DMS53 treated with DMSO at 0.1 percent for 48 hours (cell line): ENCODE results near the gene CREB3.
A peak's percentile ranks its signal among the peaks of the same experiment; 100 is the strongest.

Experiments
- DNase-seq: peaks from one replicate; lab custom pipeline; 2025; ENCODE audit not compliant: unreplicated experiment; lab: John Stamatoyannopoulos, UW

The CREB3 gene

DNA sequence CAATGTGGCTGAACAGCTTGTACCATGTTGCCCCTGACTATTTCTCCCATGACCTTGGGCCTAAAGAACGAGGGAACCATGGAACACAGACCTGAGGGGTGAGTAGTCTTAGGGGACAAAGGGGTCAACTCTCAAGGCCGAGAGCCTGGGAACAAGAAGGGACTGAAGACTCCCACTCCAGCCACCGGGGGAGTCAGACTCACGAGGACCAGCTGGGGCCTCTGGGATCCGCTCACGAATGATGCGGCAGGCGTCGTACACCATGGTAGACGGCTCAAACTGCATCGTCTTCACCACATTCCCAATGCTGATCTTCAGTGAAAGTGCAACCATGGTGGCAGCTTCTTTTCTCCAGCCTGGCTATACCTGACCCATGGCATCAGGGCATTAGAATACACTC lies 7.1 kb upstream of the CREB3 start:
- no peak for DNase-seq

- no peak for DNase-seq
Measured at GRCh38 chr9:35726931-35727330, 5.5 kb upstream of the CREB3 start.

- no peak for DNase-seq
Measured at GRCh38 chr9:35727676-35728040, 4.8 kb upstream of the CREB3 start.

DNA sequence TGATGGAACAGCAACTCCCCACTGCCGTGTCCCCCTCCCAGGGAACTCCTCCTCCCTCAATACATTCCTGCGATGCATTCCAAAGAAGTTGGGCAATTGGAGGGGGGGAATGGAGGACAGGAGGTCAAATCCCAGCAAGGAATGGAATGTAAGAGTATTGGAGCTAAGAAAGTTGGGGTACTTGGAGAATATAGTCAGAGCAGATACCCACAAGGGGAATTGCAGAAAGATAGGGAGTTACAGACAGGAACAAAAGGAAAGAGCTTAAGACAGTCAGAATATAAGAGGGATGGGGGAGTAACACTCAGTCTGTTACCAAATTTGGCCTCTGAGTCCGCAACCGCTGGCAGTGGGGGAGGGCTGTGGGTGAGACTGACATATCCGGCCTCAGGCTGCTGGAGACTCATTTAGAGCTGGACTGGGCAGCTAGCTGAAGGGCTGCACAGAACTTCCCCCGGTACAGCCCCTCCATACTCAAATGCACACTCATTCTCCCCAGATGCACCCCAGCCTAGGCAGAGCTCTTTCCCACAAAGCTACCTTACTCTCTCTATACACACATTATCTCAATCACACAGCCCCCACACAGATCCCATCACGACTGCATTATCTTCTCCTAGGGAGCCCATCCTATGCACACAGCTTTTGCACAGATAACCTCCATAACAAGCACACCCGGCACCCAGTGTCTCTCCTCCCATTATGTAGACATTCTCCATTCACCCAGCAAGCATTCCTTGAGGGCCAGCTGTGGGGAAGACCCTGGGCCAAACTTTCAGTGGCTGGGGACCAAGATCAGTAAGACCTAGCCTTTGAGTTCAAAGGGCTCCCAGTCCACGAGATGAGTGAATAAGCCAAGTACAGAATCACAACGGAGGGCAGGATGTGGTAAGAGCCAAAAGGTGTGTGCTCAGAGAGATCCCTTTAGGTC lies 4.2 kb upstream of the CREB3 start:
- DNase-seq: no peak

- DNase-seq: no peak
Measured at GRCh38 chr9:35729101-35729500, 3.4 kb upstream of the CREB3 start.

DNA sequence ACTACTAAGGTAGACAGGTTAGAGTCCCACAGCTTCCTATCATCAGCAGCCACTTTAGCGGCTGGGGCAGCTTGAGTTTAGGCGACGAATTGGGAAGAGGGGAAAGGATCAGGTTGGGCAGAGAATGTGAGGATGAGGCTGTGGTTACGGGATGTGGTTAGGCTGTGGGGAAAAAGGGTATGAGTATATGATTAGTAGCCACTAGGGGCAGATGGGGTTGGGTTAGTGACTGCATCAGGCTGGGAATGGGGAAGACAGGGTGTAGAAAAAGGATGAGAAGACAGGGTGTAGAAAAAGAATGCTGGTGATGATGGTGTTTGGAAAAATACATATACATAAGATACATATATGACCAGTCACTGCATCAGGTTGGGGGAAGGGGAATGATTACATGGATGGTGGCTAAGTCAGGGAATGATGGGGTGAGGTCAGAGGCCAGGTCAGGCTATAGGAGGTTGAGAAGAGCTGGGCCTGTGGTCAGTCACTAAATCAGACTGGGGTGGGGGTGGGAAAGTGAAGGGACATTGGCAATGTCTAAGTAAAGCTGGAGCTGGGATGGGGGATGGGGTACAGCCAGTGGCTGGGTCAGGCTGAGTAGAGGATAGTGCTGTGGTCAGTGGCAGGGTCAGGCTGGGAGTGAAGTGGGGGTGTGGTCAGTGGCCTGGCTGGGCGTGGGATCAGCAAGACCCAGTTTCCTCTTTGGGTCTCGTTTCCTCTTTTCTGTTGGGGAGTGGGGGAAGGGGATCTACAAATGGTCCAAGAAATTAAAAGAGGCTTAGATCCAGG lies 2.6 kb upstream of the CREB3 start:
- no peak for DNase-seq

- no peak for DNase-seq
Measured at GRCh38 chr9:35730486-35730854, 2.0 kb upstream of the CREB3 start.

DNA sequence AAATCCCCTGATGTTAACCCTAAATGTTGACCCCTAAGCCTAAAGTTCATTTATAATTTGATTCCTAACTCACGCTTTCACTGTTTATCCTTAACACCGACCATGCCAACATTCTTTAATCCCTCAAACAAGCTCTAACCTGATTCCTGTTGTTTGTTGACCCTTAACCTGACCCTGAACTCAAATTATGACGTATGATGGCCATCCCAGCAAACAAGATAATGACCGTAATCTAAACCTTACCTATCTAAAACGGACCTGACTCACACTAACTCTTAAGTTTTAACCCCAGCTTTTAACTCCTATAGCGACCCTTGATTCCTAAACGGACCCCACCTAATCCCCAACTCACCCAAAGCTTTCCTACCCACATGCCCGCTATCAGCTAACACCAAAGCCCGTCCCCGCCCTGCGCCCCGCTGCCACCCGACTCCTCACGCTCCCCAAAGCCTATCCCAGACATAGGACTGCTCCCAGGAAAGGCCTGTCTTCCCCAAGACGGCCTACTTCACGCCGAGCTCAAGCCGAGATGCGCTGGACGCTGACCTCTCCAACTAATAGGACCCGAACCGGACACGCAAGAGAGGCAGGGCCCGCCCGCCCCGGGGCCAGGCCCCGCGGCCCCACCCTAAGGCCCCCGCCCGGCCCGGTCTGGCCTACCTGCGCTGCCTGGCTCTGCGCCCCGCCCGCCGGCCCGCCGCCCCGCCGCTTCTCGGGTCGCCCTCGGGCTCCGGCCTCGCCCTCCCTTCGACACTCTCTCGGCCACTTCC lies 866 bp upstream of the CREB3 start:
- DNase-seq: no peak

DNA sequence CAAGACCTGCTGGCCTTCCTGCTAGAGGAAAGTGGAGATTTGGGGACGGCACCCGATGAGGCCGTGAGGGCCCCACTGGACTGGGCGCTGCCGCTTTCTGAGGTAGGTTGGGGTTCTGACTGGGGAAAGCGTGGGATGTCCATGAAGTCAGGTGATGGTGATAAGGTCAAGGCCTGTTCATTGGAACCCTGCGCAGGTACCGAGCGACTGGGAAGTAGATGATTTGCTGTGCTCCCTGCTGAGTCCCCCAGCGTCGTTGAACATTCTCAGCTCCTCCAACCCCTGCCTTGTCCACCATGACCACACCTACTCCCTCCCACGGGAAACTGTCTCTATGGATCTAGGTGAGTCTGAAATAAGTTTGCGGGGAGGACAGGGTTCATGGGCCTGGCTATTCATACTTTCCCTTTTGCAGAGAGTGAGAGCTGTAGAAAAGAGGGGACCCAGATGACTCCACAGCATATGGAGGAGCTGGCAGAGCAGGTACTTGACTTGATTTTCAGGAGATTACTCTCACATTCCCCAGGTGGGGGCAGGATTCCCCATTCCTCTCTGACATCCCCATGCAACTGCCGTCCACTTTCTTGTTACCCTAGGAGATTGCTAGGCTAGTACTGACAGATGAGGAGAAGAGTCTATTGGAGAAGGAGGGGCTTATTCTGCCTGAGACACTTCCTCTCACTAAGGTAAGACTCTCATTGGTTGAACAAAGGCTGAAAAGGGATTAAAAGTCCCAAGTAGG lies 505 bp downstream of the CREB3 start:
- peak; percentile 40 for DNase-seq

GRCh38 chr9:35734096-35734495 lies 1.6 kb downstream of the CREB3 start:
- no peak for DNase-seq

DNA sequence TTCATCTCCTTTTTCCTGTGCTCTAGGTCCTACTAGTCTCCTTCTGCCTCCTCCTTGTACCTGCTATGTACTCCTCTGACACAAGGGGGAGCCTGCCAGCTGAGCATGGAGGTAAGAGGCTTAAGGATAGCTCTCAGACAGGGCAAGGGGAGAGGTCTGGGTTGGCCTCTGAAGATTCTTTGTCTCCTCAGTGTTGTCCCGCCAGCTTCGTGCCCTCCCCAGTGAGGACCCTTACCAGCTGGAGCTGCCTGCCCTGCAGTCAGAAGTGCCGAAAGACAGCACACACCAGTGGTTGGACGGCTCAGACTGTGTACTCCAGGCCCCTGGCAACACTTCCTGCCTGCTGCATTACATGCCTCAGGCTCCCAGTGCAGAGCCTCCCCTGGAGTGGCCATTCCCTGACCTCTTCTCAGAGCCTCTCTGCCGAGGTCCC lies 3.8 kb downstream of the CREB3 start:
- peak; percentile 37 for DNase-seq

- no peak for DNase-seq
Measured at GRCh38 chr9:35737143-35737542, 4.7 kb downstream of the CREB3 start.

GRCh38 chr9:35738186-35738585 lies 5.7 kb downstream of the CREB3 start:
- no peak for DNase-seq

GRCh38 chr9:35738924-35739323 lies 6.5 kb downstream of the CREB3 start:
- DNase-seq: no peak

GRCh38 chr9:35740243-35740642 lies 7.8 kb downstream of the CREB3 start:
- DNase-seq: no peak

DNA sequence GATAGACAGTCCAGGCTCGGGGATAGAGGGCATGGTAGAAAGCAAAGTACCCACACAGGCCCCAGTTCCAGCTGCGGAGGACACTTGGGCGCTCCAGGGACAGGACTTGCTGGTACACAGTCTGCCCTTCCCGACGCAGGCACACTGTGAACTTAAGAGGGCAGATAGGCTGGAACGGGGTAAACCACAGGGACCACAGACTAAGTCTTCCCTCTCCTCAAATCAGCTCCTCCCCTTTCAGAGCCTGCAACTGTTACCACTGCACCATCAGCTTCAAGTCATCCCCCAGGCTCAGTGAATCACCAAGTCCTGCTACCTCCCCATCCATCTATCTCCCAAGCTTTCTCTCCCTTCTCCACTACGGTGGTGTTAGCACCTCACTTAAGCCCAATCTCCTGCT lies 9.3 kb downstream of the CREB3 start:
- no peak for DNase-seq

DNA sequence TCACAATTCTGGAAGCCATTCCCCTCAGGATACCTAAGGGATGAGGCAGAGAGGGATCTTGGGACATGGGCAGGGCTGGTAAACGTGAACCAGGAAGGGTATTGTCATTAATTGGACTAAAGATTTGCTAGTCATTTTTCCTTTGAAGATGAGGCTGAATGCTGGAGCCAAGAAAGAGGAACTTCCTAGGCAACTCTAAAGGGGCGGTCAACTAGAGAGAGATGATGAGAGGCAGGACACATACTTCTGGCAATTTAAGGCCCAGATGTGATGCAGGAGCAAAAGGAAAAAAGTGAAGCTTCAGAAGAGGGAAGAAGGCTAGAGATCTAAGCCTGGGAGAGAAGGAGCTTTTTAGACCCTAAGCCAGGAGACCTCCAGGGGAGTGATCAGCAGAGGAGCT lies 11.0 kb downstream of the CREB3 start:
- no peak for DNase-seq

- no peak for DNase-seq
Measured at GRCh38 chr9:35743880-35744518, 11.5 kb downstream of the CREB3 start.

DNA sequence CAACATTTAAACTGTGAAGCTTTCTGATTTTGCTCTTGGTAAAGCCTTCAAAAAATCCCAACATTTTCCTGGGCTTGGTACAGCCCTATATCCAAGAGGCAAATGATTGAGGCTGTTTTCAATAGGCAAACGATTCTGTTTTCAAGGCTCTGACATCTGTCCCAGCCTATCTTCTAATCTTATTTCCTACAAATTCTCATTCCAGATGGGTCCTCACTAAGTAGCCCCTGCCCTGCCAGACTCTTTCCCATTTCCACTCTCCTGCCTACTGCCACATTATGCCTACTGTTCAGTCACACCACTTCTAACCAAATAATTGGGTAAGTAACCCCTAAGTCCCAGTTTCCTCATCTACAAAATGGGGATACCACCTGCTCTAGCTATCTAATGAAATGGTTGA lies 13.1 kb downstream of the CREB3 start:
- DNase-seq: no peak

DNA sequence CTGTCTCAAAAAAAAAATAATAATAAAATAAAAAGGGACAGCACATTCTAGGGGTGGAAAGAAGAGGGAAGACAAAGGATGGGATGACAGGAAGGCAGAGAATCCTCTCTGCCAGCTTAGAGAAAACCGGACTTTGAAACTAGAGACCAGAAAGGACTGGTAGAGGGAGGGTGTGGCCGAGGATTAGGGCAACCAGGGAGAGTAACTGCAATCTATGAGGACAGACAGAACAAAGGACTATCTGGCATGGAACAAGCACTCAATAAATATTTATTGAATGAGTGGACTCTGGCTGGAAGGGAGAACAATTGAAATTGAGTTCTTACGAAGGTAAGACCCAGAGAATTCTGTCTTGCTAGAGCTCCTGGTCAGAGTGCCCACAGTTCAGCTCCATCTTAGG lies 14.1 kb downstream of the CREB3 start:
- DNase-seq: no peak
